NCI-H446 (cell line): ENCODE data around the gene ESX1.
"Not testable (repeated sequence)": the region's sequence is repeated elsewhere in the genome, so short reads cannot be mapped to it uniquely, and the experiment has no call there.

Source experiments
- DNase-seq, 2 experiments: peaks; one replicate each; lab custom pipeline; 2025; lab: John Stamatoyannopoulos, UW

ESX1 gene

DNA sequence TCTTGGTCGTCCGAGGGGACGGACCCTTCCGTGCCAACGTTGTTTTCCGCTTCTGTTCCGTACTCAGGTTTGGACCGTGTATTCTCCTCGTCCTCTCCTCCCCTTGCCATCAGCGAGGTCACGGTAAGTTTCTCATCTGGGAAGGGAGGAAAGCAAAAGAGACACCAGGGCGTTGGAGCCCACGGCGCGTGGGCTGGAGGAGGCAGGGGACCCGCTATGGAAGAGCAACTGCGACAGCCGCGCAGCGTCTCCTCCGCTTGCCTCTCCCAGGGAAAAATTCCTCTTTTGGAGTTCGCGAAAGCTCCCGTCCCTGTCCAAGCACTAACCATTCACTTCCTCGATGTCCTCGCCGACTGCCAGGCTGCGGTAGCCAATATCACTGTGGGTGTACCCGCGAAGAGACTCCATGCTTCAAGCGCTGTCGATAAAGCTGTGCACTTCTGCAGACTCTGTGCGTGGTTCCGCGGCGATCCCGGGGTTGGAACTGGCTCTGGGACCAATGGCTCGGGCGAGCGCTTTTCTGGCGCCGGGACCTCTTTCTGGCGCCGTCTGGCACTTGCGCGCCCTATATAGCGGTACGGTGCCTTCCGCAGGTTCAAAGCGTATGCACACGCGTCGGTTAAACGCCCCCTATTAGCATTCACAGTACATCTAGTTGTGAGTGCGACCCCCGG, at the start of gene ESX1:
TSS of gene ESX1 (minus strand) at position 492 of the 674 bp plus-strand sequence. CDS start at position 408, 84 bp downstream.
- no peak for DNase-seq

- no peak for DNase-seq
Observed at GRCh38 chrX:104295636-104296035, 40.9 kb upstream of the ESX1 start.

GRCh38 chrX:104288961-104289360, 34.2 kb upstream of the ESX1 start:
- DNase-seq = no peak

- DNase-seq = no peak
Observed at GRCh38 chrX:104288269-104288668, 33.5 kb upstream of the ESX1 start.

DNA sequence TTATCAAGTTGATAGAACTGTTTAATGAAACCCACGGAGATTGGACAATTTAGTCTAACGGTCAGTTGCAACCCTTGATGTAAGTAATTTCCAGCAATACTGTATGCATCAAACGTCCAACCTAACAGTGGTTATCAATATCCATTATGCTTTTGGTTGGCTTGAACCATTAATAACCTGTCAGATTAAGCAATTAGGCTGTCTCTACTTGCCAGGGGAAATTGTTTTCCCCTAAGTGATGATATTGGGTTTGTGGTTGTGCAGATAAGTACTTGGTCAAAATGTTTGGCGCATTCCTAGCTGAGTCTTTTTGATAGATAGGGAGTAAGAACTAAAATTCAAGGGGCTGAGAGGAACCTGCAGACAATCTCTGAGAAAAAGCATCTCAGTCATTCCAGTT, 30.5 kb upstream of the ESX1 start:
- DNase-seq = no peak

GRCh38 chrX:104284507-104284906, 29.8 kb upstream of the ESX1 start:
- DNase-seq = no peak

DNA sequence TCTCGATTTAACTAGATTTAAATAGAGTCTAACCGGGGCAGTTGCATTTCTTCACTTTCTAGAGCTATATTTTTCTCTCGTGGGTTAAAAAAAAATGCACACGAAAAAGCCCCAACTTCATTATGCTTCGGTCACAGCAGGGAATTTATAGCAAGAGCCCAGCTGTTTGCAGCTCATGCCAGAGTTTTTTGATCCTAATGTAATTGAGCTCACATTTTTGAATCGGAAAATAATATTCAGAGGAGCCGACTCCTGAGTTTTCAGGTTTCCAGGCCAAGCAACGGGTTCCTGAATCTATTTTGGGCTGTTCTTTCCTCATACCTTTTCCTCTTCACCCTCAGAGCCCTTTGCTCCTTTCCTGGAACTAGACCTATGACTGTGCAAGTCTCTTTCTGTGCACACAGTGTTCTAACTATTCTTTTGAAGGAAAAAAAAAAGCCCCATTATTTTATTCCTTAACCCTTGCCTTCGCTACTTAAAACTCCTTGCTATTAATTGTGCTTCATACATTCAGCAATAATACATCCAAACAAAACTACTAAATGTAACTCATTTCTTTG, 27.5 kb upstream of the ESX1 start:
- DNase-seq = no peak

DNA sequence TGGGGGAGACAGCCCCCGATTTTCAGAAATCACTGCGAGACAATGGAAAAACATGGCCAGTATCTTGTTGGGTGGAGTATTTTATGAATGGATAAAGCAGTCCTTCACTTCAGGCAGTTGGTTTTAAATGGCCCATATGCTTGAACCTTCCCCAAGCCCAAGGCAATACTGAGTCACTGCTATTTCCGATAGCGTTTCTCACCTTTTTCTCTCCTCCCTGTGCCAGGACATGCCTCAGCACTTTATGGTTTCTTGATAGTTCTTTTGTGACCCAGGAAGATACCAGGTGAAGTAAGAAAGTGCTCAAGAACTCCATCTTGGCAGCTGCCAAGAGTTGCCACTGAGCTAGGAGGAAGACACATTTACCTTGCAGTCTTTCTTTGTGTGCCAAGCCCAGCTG, 26.8 kb upstream of the ESX1 start:
- DNase-seq = no peak

- no peak for DNase-seq
Observed at GRCh38 chrX:104280609-104281008, 25.9 kb upstream of the ESX1 start.

GRCh38 chrX:104270916-104271512, 16.3 kb upstream of the ESX1 start:
- DNase-seq = peak; percentile 38 to 64

GRCh38 chrX:104270212-104270611, 15.5 kb upstream of the ESX1 start:
- DNase-seq = no peak

DNA sequence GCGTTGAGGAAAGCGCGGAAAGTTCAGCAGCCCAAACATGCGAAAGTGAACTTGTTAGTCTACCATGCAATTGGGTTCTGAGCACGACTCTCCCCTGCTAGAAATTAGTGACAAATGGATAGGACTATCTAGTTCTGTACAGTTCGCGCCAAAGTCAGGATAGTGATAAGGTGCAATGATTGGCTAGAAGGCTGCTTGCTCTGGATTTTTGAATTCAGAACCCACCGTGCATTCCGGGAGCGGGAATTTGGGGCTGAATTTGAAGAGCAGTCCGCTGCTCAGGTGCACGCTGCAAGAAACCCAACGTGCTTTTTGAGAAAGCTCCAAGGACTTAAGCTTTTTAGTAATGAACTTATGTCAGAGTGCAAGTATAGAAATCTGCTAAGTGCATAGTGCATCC, 732 bp upstream of the ESX1 start:
- DNase-seq = no peak

- no peak for DNase-seq
Observed at GRCh38 chrX:104253567-104254441, 929 bp downstream of the ESX1 start.

GRCh38 chrX:104250470-104250869, 4.3 kb downstream of the ESX1 start:
- no peak for DNase-seq

GRCh38 chrX:104230060-104230459, 24.7 kb downstream of the ESX1 start:
- not testable (repeated sequence) for DNase-seq

- DNase-seq = no peak
Observed at GRCh38 chrX:104211187-104211586, 43.5 kb downstream of the ESX1 start.

DNA sequence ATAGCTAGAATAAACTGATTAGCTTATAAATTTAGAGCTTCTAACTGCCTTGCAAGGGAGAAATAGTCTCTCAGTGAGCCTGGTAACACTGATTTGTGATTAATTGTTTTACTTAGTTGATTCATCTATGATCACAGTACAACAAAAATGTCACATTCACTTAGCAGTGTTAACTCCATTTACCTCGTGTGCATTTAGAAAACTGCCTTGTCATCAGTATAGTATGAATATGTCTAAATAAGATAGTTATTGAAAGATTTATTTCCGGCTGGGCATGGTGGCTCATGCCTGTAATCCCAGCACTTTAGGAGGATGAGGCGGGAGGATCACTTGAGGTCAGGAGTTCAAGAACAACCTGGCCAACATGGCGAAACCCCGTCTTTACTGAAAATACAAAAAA, 49.2 kb downstream of the ESX1 start:
- DNase-seq = no peak
